ENCODE results near the gene BCL10. TPM values are rescaled to one million over a fixed set of nuclear protein-coding genes. Genes with fewer than 3 reads are reported as not detected.

Gene BCL10
- total and polyA plus RNA-seq, 2 of the 13 experiments (the other 11 are each of a cell fraction or from before 2014, with no cell fraction given): 3.7 to 14.1 TPM

DNA sequence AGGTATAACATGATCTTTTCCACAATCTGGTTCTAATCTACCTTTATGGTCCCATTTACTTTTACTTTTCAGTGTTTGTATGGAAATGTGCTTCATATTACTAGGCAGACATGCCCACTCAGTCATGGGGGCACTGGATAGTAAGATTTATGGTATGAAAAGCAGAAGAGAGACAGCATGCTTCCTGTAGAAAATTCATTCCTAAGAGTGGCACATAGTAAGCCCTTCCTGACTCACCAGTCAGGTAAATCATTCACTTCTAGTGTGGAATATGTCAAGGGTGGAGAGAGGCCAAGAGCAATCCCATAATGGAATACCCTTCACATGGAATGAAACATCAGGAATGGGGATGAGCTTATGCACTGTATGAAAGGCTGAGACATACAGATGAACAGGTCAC is 49.5 kb upstream of the BCL10 start (continued):
- TF ChIP-seq, protein P1, sequence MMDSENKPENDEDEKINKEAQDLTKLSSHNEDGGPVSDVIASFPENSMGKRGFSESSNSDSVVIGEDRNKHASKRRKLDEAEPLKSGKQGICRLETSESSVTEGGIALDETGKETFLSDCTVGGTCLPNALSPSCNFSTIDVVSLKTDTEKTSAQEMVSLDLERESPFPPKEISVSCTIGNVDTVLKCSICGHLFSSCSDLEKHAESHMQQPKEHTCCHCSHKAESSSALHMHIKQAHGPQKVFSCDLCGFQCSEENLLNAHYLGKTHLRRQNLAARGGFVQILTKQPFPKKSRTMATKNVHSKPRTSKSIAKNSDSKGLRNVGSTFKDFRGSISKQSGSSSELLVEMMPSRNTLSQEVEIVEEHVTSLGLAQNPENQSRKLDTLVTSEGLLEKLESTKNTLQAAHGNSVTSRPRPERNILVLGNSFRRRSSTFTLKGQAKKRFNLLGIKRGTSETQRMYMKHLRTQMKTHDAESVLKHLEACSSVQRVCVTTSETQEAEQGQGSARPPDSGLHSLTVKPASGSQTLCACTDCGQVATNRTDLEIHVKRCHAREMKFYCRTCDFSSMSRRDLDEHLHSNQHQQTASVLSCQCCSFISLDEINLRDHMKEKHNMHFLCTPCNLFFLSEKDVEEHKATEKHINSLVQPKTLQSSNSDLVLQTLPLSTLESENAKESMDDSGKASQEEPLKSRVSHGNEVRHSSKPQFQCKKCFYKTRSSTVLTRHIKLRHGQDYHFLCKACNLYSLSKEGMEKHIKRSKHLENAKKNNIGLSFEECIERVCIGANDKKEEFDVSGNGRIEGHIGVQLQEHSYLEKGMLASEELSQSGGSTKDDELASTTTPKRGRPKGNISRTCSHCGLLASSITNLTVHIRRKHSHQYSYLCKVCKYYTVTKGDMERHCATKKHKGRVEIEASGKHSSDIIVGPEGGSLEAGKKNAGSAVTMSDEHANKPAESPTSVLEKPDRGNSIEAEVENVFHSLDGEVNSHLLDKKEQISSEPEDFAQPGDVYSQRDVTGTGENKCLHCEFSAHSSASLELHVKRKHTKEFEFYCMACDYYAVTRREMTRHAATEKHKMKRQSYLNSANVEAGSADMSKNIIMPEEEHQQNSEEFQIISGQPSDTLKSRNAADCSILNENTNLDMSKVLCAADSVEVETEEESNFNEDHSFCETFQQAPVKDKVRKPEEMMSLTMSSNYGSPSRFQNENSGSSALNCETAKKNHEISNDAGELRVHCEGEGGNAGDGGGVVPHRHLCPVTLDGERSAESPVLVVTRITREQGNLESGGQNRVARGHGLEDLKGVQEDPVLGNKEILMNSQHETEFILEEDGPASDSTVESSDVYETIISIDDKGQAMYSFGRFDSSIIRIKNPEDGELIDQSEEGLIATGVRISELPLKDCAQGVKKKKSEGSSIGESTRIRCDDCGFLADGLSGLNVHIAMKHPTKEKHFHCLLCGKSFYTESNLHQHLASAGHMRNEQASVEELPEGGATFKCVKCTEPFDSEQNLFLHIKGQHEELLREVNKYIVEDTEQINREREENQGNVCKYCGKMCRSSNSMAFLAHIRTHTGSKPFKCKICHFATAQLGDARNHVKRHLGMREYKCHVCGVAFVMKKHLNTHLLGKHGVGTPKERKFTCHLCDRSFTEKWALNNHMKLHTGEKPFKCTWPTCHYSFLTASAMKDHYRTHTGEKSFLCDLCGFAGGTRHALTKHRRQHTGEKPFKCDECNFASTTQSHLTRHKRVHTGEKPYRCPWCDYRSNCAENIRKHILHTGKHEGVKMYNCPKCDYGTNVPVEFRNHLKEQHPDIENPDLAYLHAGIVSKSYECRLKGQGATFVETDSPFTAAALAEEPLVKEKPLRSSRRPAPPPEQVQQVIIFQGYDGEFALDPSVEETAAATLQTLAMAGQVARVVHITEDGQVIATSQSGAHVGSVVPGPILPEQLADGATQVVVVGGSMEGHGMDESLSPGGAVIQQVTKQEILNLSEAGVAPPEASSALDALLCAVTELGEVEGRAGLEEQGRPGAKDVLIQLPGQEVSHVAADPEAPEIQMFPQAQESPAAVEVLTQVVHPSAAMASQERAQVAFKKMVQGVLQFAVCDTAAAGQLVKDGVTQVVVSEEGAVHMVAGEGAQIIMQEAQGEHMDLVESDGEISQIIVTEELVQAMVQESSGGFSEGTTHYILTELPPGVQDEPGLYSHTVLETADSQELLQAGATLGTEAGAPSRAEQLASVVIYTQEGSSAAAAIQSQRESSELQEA (CRISPR knock-in tag; IDR thresholded peaks at IDR 0.05; ENCODE audit: not compliant biosample characterization): no peak
- TF ChIP-seq GATAD1 (CRISPR knock-in tag; IDR thresholded peaks at IDR 0.05): 0 out of 2 replicates have a peak, but pooled peaks have one; percentile 27
- TF ChIP-seq, protein P2, sequence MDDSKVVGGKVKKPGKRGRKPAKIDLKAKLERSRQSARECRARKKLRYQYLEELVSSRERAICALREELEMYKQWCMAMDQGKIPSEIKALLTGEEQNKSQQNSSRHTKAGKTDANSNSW (CRISPR knock-in tag; IDR thresholded peaks at IDR 0.05; ENCODE audit: borderline replicate concordance): no peak
- TF ChIP-seq, protein P3, sequence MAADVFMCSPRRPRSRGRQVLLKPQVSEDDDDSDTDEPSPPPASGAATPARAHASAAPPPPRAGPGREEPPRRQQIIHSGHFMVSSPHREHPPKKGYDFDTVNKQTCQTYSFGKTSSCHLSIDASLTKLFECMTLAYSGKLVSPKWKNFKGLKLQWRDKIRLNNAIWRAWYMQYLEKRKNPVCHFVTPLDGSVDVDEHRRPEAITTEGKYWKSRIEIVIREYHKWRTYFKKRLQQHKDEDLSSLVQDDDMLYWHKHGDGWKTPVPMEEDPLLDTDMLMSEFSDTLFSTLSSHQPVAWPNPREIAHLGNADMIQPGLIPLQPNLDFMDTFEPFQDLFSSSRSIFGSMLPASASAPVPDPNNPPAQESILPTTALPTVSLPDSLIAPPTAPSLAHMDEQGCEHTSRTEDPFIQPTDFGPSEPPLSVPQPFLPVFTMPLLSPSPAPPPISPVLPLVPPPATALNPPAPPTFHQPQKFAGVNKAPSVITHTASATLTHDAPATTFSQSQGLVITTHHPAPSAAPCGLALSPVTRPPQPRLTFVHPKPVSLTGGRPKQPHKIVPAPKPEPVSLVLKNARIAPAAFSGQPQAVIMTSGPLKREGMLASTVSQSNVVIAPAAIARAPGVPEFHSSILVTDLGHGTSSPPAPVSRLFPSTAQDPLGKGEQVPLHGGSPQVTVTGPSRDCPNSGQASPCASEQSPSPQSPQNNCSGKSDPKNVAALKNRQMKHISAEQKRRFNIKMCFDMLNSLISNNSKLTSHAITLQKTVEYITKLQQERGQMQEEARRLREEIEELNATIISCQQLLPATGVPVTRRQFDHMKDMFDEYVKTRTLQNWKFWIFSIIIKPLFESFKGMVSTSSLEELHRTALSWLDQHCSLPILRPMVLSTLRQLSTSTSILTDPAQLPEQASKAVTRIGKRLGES (CRISPR knock-in tag; IDR thresholded peaks at IDR 0.05; ENCODE audit: borderline replicate concordance): no peak
- no peak for TF ChIP-seq ZNF101 (CRISPR knock-in tag; IDR thresholded peaks at IDR 0.05; ENCODE audit: borderline replicate concordance, low read depth)
- TF ChIP-seq NR2F6 (IDR thresholded peaks at IDR 0.05): no peak
- no peak for TF ChIP-seq NR2F6 (CRISPR knock-in tag; IDR thresholded peaks at IDR 0.05)
- TF ChIP-seq, protein P4, sequence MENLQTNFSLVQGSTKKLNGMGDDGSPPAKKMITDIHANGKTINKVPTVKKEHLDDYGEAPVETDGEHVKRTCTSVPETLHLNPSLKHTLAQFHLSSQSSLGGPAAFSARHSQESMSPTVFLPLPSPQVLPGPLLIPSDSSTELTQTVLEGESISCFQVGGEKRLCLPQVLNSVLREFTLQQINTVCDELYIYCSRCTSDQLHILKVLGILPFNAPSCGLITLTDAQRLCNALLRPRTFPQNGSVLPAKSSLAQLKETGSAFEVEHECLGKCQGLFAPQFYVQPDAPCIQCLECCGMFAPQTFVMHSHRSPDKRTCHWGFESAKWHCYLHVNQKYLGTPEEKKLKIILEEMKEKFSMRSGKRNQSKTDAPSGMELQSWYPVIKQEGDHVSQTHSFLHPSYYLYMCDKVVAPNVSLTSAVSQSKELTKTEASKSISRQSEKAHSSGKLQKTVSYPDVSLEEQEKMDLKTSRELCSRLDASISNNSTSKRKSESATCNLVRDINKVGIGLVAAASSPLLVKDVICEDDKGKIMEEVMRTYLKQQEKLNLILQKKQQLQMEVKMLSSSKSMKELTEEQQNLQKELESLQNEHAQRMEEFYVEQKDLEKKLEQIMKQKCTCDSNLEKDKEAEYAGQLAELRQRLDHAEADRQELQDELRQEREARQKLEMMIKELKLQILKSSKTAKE (CRISPR knock-in tag; IDR thresholded peaks at IDR 0.05; ENCODE audit: borderline replicate concordance): no peak
- TF ChIP-seq STAG1 (CRISPR knock-in tag; IDR thresholded peaks at IDR 0.05): no peak
- TF ChIP-seq, protein P5, sequence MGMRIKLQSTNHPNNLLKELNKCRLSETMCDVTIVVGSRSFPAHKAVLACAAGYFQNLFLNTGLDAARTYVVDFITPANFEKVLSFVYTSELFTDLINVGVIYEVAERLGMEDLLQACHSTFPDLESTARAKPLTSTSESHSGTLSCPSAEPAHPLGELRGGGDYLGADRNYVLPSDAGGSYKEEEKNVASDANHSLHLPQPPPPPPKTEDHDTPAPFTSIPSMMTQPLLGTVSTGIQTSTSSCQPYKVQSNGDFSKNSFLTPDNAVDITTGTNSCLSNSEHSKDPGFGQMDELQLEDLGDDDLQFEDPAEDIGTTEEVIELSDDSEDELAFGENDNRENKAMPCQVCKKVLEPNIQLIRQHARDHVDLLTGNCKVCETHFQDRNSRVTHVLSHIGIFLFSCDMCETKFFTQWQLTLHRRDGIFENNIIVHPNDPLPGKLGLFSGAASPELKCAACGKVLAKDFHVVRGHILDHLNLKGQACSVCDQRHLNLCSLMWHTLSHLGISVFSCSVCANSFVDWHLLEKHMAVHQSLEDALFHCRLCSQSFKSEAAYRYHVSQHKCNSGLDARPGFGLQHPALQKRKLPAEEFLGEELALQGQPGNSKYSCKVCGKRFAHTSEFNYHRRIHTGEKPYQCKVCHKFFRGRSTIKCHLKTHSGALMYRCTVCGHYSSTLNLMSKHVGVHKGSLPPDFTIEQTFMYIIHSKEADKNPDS (CRISPR knock-in tag; IDR thresholded peaks at IDR 0.05): no peak
- no peak for TF ChIP-seq MED13 (CRISPR knock-in tag; IDR thresholded peaks at IDR 0.05)
- no peak for TF ChIP-seq SCMH1 (CRISPR knock-in tag; IDR thresholded peaks at IDR 0.05; ENCODE audit: borderline replicate concordance)
- no peak for TF ChIP-seq ATM (IDR thresholded peaks at IDR 0.05; ENCODE audit: borderline replicate concordance)
- TF ChIP-seq RARA (CRISPR knock-in tag; IDR thresholded peaks at IDR 0.05): peak; percentile 23; the same call in 1 of the 2 replicates
- no peak for TF ChIP-seq ZSCAN22 (CRISPR knock-in tag; IDR thresholded peaks at IDR 0.05)
